HG02840 (cell line): ENCODE measurements around the gene MAGEB4.
"Not testable (repeated sequence)": the region's sequence is repeated elsewhere in the genome, so short reads cannot be mapped to it uniquely, and the experiment has no call there.

Experiments
- ATAC-seq: cut with Tn5 transposase; IDR thresholded peaks from one replicate; pipeline ENCODE4 v1.9.1; 2021; ENCODE audit warnings: mild to moderate bottlenecking, moderate library complexity, moderate number of reproducible peaks; ENCODE audit not compliant: unreplicated experiment, low FRiP score

Gene MAGEB4, protein sequence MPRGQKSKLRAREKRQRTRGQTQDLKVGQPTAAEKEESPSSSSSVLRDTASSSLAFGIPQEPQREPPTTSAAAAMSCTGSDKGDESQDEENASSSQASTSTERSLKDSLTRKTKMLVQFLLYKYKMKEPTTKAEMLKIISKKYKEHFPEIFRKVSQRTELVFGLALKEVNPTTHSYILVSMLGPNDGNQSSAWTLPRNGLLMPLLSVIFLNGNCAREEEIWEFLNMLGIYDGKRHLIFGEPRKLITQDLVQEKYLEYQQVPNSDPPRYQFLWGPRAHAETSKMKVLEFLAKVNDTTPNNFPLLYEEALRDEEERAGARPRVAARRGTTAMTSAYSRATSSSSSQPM

DNA sequence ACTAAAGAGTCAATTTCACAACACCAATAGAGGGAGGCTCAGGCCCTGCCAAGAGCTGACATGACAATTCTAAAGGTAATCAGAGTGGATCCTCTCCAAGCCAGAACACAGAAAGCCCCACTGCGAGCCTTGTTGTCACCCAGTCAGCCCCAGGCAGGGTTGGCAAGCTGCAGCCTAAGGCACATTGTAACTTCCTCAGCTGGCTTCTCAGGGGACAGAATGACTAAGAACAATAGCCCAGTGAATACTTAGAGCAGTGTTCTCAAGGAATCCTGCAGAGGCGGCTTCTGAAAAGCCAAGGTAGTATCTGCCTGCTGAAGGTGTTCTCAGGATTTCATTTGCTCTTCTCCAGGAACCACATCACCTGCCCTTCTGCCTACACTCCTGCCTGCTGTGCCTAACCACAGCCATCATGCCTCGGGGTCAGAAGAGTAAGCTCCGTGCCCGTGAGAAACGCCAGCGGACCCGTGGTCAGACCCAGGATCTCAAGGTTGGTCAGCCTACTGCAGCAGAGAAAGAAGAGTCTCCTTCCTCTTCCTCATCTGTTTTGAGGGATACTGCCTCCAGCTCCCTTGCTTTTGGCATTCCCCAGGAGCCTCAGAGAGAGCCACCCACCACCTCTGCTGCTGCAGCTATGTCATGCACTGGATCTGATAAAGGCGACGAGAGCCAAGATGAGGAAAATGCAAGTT, at the start of gene MAGEB4:
TSS of gene MAGEB4 (plus strand) at position 277 of the 692 bp plus-strand sequence. CDS start at position 413, 136 bp downstream.
- no peak for ATAC-seq

DNA sequence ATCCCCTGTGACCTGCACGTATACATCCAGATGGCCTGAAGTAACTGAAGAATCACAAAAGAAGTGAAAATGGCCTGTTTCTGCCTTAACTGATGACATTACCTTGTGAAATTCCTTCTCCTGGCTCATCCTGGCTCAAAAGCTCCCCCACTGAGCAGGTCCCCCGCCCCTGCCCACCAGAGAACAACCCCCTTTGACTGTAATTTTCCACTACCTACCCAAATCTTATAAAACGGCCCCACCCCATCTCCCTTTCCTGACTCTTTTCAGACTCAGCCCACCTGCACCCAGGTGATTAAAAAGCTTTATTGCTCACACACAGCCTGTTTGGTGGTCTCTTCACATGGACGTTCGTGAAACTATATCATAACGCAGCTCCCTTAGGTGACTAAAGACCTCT, 47.9 kb upstream of the MAGEB4 start:
- ATAC-seq: not testable (repeated sequence)

DNA sequence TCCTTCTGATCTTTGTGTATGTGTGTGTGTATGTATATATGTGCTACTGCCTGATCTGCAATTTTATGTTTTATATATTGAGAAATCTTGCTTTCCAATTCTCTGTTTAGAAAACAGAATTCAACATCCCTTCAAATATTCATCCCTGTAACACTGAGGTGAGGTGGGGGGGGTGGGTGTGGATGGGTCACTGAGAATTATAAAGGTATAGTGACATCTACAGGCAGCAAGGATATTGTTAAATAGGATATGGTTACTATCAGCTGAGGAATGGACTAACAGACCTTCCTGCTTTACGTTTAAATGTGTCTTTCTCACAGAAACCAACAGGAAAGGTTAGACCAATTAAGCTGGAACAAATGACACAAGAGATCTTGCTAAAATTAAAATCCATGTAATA, 45.5 kb upstream of the MAGEB4 start:
- ATAC-seq: no peak

DNA sequence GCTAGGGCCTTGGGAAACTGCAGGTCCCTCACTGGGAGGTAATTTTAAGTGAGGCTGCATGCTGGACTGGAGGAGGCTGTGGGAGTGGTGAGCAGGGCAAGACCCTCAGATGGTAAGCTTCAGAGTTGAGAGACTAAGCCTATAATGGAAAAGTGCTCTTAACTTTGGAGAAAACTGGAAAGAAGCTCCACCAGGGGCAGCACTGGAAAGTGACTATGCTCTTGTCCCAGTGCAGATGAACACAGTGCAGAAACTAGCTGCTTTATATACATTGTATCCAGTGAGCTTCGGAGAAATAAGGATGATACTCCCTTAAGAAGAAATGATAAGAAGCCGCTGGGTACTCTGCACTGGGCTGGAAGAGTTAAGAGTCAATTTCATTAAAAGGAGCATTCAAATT, 29.6 kb upstream of the MAGEB4 start:
- ATAC-seq: no peak

DNA sequence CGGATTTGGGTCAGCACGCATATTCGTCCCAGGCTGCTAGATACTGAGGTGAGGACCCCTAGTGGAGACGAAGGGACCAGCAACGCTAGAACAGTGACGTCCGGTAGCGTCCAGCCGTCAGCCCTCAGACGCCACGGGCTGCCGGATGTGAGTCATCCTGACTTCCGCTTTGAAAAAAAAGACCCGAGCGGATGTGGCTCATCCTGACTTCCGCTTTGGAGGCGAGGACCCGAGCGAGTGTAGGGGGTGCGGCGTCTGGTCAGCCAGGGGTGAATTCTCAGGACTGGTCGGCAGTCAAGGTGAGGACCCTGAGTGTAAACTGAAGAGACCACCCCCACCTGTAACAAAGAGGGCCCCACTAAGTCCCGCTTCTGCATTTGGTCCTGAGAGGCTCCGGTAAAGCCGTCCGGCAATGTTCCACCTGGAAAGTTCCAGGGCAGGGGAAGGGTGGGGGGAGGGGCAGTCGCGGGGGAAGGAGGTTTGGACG, 26.4 kb upstream of the MAGEB4 start, which contains the start of gene MAGEB2:
TSS of gene MAGEB2 (plus strand) at position 207 of the 487 bp plus-strand sequence. CDS start 3,018 bp downstream, outside the sequence.
- ATAC-seq: no peak

DNA sequence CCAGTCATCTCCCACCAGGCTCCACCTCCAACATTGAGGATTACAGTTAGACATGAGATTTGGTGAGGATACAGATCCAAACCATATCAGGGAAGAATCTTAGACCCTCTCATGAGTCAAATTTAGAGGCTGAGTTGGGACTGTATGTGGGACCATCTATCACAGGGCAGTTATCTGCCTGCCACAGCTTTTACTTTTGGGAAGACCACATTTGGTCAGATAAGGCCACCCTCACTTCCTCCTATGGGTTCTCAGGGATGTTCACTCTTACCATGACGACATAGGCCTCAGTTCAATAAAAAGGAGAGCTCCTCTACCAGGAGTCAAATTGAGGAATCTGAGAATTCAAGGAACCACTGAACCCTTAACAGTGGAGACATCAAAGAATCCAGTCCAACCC, 24.3 kb upstream of the MAGEB4 start:
- ATAC-seq: no peak

DNA sequence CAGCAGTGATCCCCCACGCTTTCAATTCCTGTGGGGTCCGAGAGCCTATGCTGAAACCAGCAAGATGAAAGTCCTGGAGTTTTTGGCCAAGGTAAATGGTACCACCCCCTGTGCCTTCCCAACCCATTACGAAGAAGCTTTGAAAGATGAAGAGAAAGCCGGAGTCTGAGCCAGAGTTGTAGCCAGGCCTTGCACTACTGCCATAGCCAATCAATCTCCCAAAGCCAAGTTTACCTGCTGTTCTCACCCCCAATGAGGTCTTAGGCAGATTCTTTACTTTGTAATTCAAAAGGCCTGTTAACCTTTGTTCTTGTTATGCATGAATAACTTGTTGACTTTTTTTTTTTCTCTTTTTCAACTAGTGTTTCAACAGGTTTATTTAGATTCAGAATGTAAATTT, 22.4 kb upstream of the MAGEB4 start:
- no peak for ATAC-seq

DNA sequence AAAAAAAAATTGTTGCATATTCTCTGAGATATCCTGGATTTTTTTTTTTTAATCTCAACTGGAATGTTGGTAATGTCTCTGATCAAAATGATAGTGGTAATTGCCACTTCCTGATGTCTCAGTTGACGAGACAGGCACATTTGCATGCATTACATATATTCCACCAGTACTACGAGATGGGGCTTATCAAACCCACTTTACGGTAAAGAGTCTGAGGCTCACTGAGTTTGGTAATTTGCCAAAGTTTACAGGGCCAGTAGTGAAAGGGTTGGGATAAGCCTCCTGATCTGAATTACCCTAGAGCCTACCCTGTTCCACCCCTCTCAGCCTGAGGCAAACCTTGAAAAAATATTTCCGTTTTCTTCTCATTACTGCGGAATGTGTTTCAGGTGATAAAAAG, 21.1 kb upstream of the MAGEB4 start:
- ATAC-seq: no peak

DNA sequence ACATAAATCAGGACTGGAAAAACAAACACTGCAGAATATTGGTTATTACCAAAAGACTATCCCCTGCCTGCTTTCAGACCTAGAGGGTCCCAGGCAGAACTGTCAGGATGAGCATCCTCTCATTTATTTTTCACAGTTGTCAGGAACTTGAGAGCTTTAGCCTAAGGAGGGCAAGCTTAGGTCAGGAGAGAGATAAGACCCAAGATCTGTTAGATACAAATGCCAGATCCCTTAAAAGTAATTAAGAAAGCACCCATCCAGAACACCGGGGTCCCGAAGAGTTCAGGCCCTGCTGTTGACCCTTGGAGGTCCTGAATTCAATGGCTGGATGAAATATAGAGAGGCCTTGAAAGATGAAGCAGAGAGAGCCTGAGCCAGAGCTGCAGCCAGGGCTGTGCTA, 17.3 kb upstream of the MAGEB4 start:
- ATAC-seq: no peak

DNA sequence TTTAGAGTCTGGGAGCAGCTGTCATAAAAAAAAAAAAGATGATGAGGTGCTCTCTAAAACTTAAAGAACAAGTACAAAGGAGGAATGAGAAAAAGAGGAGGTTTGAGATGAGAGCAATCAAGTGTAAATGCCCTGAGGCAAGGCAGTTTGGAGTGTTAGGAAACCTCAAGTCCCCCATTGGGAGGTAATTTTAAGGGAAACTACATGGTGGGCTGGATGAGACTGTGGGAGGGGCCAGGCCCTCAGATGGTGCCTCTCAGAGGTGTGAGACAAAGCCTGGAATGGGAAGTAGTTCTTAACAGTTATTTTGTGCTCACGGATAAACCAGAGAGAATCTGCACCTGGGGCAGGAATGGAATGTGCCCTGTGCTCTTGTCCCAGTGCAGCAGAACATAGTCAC, 13.3 kb upstream of the MAGEB4 start:
- no peak for ATAC-seq

DNA sequence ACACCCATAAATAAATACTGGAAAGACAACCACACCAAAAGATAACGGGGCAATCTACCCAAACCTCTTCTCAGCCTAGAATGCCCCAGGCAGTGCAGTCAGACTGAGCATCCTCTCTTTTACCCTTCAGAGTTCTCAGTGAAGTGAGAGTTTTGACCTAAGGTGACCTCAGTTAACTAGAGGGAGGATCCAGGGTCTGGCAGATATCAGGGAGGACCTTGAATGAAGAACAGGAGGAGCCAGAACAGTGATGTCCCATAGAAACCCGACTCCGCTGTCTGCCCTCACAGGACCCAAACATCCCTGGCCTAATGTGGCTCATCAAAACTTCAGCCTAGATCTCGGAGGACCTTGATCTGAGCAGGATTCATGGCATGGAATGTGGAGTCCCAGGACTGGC, 11.4 kb upstream of the MAGEB4 start, which contains the start of gene MAGEB3:
TSS of gene MAGEB3 (plus strand) at position 263 of the 400 bp plus-strand sequence. CDS start 5,268 bp downstream, outside the sequence.
- no peak for ATAC-seq

DNA sequence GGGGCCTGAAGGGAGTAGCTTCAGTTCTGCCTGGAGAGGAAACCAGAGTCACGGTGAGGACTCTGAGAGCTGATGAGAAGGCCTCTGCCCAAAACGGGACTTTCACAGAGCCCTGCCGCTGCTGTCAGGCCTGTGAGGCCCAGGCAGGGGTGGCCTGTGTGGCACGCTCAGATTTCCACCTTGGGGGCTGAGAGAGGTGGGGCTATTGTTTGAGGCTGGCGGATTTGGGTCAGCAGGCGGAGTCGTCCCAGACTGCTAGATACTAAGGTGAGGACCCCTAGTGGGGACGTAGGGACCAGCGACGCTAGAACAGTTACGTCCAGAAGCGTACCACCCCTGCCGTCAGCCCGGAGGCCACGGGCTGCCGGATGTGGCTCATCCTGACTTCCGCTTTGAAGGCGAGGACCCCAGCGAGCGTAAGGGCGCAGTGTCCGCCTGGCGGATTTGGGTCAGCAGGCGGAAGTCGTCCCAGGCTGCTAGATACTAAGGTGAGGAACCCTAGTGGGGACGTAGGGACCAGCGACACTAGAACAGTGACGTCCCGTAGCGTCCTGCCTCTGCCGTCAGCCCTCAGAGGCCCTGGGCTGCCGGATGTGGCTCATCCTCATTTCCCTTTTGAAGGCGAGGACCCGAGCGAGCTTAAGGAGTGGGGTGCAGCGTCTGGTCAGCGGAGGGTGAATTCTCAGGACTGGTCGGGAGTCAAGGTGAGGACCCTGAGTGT, 5.1 kb downstream of the MAGEB4 start, which contains the start of gene MAGEB1:
TSS of gene MAGEB1 (plus strand) at position 378 of the 721 bp plus-strand sequence. CDS start 3,348 bp downstream, outside the sequence.
- no peak for ATAC-seq

DNA sequence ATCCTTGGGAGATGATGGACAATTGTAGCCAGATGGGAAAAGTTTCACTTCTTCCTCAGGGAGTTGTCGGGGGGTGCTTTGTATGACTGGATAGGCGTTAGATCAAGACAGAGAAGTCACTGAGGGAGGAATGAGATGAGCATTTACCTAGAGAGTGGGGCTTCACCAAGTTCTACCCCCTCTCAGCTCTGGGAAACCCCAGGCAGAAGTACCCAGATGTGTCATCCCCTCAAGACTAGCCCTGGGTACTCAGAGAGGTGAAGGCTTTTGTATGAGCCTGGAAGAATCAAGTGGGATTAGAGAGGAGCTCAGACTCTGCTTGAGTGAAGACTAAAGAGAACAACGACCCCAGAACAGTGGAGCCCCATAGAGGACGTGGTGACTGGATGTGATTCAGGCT, 7.1 kb downstream of the MAGEB4 start:
- no peak for ATAC-seq

DNA sequence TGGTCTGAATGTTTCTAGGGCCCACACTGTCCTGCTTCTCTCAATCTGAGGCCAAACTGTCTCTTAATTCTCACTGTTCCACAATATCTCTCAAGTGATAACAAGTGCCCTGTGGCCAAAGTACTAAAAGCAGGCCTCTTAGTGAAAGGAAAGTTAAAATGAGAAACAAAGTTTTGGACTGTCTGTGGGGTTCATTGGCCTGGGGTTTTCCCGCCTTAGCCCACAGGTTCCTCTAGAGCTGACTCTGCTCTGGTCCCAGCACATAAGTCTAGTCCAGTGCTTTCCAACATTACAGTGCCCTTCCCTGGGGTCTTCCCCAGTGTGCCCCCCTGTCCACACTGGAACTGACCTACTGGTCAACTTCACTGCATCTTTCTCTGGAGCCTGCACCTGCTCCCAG, 11.5 kb downstream of the MAGEB4 start:
- ATAC-seq: no peak

DNA sequence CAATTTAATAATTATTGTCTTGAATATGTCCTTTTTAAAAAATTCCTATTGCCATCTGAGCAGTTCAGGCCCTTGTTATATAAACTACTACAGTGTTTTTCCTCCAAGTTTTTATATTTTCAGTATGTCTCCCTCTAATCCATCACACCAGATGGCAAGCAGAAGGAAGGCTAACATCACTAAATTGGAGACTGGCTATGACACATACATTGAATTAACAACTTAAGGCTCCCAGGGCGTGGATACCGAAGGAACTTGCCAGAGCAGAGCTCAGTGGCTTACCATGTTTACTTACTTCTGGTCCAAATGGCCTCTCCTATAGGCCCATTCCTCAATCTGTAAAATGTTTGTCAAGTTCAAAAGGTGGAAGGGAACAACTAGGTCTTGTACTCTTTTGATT, 18.1 kb downstream of the MAGEB4 start:
- no peak for ATAC-seq

DNA sequence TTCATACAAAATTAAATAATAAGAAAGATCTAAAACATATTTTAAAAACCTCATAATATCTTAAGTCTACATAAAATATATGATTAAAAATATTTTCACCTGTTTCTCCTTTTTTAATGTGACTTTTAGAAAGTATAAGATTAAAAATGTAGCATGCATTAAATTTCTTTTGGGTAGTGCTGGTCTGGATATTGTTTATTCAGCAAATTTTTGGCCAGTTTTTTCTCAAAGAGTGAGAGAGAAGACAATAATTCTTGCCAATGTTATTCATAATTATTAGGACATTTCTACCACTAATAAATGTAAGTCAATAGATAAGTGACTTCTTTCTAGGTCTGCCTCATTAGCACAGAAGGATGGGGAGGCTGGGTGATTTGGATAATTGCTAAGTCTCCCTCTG, 19.2 kb downstream of the MAGEB4 start:
- no peak for ATAC-seq

DNA sequence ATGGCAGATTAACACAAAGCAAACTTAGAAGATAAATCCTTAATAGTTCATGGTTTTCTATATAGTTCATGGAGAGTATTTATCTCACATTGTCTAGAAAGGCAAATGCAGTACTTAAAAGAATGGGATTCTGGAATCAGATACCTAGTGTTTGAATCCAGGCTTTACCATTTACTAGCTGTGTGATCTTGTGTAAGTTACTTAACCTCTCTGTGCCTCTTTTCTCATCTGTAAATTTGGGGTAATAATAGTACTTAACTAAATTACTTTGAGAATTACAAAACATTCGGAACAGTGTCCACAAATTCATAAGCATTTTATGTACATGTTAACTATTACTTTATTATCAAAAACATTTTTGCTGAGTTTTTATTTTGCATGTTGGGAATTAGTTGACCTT, 21.0 kb downstream of the MAGEB4 start:
- no peak for ATAC-seq

DNA sequence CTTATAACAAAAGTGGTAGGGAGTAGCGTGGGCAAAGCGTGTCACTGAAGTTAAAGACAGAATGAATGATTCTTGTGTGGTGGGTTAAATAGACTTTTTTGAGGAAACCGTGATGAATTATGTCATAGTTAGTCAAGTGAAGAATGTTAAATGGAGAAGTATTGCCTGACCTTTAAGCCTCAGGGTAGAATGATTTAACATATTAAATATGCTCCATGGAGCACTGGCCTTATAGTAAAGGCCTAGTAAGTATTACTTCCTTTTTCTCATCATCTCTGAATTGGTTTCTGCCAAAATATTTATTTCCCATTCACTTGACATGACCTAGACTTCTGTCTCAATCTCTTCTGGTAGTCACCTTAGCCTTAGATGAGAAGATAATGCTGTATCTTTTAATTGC, 28.8 kb downstream of the MAGEB4 start:
- no peak for ATAC-seq

DNA sequence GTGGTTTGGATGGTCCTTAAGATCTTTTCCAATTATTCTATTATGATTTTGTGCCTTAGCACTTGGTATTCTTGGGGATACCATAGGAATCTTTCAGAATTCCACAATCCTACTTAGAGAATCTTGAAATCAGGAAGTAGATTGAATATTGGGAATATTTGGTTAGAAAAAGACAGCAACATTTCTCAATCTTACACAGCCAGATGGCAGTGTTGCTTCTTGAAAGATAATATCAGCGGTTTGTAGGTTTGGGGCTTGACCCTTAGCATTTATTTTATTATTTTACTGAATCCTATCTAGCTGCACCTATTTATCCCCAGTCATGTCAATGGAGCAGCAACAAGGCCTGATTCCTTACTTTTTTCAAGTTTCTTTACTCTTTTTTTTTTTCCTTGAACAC, 33.7 kb downstream of the MAGEB4 start:
- ATAC-seq: no peak

DNA sequence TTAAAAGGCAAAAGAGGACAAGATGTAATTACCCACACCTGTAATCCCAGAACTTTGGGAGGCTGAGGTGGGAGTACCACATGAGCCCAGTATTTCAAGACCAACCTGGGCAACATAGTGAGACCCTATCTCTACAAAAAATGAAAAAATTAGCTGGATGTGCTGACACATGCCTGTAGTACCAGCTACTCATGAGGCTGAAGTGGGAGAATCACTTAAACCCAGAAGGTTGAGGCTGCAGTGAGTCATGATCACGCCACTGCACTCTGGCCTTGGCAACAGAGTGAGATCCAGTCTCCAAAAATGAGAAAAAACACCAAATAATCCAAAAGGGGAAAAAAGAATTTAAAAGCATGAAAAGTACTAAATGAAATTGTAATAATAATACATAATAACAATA, 36.6 kb downstream of the MAGEB4 start:
- ATAC-seq: no peak

DNA sequence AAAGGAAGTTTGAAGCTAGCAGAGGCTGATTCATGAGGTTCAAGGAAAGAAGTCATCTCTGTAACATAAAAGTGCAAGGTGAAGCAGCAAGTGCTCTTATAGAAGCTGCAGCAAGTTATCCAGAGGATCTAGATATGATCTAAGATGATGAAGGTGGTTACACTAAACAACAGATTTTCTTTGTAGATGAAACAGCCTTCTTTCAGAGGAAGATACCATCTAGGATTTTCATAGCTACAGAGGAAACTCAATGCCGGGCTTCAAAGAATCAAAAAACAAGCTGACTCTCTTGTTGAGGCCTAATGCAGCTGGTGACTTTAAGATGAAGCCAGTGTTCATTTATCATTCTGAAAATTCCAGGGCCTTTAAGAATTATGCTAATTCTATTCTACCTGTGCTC, 38.6 kb downstream of the MAGEB4 start:
- ATAC-seq: no peak
